Thyroid gland (tissue), 4 donors: ENCODE measurements around the gene RBFA.

ENCODE experiments used
- POLR2A ChIP-seq, 2 donors: fragments of 450-650 bp; IDR thresholded peaks; one replicate each; pipeline ENCODE4 v1.6.1; 2017; ENCODE audit warnings: antibody characterized with exemption in 2 of 2, mild to moderate bottlenecking in 2 of 2, moderate library complexity in 1 of 2
- TF ChIP-seq, protein P1 (sequence below), 6 experiments: fragments of 200-600 bp in 3 of 6; fragments of 450-650 bp in 3 of 6; sonication (generic) in 3 of 6; IDR thresholded peaks; one replicate each; pipeline ENCODE4 v1.5.1; 2016 to 2019; ENCODE audit warnings: antibody characterized with exemption in 6 of 6, mild to moderate bottlenecking in 2 of 6, inconsistent platforms in 1 of 6, moderate library complexity in 1 of 6

DNA sequence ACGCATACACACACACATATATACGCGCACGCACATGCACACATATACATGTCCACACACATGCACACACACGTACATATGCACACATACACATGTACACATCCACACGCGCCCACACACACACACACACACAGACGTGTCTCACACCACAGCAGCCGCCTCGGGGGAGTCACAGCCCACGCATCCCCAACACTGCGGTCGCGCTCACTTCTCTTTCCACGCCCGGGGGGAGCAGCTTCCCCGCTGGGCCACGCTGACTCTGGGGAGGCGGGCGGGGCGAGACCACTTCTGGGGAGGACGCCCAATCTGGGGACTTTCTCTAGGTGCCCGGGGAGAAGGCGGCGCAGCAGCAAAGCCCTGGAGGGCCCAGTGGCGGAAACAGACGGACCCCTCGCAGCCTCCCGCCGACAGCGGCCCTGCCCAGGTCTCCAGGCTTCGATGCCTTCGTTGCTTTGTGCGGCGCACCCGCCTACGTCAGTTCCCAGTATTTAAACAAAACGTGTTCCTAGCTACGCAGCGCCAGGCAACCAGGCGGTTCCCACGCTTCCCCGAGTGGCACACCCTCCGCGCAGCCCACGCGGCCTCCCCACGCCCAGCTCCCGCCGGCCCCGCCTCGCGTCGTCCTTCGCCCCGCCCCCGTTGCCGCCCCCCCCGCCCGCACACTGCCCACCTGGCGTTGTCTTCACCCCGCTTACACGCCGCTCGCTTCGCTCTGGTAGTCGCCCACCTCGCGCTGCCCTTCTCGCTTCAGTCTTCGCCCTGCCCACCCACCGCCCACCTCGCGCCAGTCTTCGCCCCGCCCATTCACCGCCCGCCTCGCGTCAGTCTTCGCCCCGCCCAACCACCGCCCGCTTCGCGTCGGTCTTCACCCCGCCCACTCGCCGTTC is 810 bp upstream of the RBFA start:
- TF ChIP-seq, protein P1, sequence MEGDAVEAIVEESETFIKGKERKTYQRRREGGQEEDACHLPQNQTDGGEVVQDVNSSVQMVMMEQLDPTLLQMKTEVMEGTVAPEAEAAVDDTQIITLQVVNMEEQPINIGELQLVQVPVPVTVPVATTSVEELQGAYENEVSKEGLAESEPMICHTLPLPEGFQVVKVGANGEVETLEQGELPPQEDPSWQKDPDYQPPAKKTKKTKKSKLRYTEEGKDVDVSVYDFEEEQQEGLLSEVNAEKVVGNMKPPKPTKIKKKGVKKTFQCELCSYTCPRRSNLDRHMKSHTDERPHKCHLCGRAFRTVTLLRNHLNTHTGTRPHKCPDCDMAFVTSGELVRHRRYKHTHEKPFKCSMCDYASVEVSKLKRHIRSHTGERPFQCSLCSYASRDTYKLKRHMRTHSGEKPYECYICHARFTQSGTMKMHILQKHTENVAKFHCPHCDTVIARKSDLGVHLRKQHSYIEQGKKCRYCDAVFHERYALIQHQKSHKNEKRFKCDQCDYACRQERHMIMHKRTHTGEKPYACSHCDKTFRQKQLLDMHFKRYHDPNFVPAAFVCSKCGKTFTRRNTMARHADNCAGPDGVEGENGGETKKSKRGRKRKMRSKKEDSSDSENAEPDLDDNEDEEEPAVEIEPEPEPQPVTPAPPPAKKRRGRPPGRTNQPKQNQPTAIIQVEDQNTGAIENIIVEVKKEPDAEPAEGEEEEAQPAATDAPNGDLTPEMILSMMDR (IDR thresholded peaks at IDR 0.05), result no peak
- TF ChIP-seq POLR2A (IDR thresholded peaks at IDR 0.05), result peak in 1 of 2 donors; percentile 42
